Measurements from ENCODE around the gene MROH7.

GRCh38 chr1:54645806-54646676 is 4.5 kb downstream of the MROH7 start:
- TF ChIP-seq ZNF274 (IDR thresholded peaks at IDR 0.05; ENCODE audit: low read depth, low read length) (no peak), SUZ12 (IDR thresholded peaks at IDR 0.05; ENCODE audit: extremely low read depth, insufficient read depth, insufficient read length) (no peak), YY1 (IDR thresholded peaks at IDR 0.05; ENCODE audit: insufficient read depth, insufficient read length) (no peak)

Measured in NT2/D1 (cell line).